ENCODE results near the gene ARID5A.

ARID5A gene

DNA sequence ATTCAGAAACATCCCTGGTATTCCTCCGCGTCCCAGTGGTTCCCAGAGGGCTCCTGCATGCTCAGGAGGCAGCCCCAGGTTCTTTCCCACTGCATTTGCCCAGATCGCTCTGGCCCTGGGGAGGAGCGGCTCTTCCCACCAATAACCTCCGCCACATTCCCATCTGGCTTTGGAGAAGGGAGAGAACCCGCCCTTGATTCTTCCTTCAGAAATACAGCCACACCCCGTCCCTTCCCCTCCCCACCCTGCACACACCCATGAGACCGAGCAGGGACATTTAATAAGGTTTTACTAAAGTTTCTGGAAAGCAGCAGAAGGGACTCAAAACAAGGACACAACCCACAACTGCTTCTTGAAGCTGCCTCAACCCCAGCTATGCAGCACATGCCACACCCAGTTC lies 21.9 kb downstream of the ARID5A start:
- DNase-seq: no peak

DNA sequence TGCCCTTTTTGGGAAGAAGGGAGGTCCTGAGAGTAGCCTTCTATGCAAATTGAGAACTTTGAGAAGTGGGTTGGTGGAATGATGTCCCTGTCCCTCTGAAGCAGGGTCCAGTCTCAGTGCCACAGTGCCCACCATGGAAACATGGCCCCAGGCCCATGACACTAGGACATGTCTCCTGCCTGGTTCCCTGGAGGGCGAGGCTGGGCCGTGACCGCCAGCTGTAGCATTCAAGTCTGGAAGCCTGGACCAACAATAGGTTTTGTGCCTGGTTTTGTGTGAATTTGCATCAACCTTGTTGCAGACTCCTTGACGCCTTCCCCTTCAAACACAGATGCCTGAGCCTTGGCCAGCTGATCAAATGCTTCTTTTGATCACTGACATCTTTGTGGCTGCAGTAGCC lies 27.5 kb downstream of the ARID5A start:
- DNase-seq: no peak

DNA sequence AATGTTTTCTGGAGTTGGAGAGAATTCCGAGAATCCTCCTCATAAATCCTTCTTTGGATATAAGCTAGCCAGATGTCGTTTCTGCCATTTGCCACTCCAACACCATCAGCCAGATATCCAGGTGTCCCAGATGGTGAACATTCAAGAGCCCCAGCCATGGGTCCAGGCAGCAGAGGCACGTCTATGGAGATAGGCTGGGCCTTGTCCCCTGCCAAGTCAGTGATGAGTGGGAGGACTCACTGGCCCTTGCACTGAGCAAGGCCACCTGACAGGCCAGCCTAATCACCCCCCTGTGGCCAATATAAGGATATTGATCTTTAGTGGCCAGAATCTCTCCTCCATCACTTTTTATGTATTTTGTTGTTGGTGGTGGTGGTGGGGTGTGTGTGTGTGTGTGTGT lies 28.0 kb downstream of the ARID5A start:
- no peak for DNase-seq

DNA sequence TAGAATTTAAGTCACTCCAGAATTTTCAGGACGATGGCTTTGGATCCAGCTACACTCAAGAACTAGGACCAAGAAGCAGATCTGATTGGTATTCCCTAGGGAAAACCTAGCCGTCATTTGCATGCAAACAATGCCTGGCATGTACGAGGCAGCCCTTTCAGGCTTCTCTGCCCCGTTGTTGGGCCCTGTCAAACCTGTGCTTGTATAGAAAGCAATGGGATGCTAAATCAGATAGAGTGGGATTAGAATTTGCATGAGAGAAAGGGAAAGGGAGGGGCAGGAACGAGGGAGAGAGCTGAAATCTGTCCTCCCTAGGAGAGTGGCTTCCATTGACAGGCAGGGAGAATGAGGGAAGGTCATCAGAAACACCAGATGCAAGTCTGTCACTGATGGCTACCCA lies 28.6 kb downstream of the ARID5A start:
- DNase-seq: no peak

DNA sequence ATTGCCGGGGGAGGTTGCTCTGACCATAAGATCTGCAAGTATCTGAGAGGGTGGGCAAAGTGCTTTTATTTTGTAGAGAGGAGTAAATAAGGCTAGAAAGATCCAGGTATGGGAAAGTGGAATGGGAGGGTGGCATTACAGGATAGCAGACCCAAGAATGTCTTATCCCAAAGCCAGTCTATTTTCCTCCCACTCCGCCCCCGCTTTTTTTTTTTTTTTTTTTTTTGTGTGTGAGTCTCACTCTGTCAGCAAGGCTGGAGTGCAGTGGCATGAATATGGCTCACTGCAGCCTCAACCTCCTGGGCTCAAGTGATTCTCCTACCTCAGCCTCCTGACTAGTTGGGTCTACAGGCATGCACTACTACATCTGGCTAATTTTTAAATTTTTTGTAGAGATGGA lies 31.5 kb downstream of the ARID5A start:
- no peak for DNase-seq

DNA sequence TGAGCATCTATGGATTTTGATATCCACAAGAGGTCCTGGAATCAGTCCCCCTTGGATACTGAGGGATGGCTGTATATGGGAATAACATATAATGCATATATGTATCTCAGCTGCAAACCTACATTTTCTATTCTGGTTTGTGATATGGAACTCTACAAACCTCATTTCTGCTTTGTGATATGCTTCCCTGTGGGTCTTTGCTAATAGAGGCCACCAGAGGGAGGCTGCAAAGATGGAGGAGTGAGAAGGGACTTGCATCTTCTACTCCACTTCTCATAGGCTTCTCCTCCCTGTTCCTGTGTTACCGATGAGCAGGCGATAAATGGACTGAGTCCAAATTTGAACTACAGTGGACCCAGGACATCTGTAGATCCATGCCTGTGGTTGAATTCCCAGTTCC lies 37.8 kb downstream of the ARID5A start:
- no peak for DNase-seq

DNA sequence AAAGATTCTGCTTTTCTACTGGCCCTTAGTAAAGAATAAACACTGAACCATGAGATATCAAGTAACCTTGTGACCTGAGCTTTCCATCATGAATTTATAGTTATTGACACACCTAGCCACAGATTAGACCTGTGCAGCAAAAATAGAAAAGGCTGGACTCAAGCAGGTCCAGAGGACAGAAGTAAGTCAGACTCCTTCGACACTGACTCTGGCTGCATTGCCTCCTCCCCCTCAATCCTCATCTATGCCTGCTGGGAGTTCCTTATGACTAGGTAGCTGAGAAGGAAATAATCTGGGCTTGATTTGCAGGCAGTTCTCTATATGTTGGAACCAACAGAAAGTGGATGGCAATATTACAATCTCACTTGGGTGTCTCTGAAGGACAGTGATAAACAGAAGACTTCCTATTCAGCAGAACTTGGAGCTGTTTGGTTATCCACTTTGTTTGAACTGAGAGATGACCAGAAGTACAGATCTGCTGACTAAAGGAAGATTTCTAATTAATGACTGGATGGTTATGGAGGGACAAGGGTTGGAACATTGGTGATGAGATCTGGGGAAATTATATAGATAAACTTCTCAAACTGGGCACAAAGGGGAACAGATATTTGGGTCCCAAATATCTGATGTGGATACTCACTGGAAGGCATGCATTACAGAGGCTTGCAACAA lies 39.4 kb downstream of the ARID5A start:
- no peak for DNase-seq

DNA sequence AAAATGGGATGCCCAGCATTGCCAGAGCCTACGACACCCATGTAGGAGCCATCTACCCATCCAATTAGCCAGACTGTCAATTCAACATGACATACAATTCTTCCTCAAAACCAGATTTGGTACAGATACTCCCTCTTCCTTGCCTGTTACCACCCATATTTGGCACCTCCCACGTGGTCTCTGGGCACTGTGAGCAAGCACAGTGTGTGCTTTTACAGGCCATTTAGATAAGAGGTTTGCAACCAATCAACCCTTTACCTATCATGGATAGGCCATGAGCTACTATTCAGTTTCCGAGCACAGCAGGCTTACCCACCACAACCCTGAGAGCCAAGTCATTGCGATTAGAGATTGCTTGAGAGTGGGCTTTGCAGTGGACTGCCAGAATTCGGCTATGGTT lies 40.9 kb downstream of the ARID5A start:
- DNase-seq: no peak

DNA sequence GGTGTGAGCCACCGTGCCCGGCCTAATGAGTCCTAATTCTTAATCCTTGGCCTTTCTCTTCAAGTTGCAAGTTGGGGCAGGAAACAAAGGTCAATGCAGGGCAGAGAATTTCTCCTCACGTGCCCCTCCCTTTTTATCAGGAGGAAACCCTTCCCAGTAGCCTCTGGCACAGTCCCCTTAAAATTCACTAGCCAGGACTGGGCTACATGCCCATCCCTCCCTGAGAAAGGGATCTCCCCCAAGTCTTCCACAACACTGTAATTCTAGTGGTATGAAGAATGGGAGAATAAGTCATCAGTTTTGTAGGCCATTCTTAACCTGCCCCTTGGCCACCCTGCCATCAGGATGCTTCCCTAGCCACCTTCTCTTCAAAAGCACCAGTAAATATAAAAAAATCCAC lies 42.2 kb downstream of the ARID5A start:
- DNase-seq: no peak

DNA sequence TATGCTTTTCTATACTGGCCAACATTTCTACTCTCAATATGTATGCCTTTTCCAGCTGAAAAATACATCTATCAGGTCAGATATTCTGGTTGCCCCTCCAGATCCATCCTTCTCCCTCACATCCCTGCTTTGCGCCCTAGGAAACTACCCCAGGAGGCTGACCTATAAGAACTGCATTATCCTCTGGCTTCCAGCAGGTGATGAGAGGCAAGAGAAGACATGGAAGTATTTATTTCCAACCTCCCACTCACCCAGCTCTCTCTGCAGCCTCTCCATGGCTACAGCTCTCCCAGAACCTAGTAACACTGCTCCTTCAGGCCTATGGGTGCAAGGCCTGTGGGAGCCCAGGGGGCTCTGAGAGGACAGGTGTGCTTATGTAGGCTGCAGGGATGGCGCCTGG lies 42.9 kb downstream of the ARID5A start:
- DNase-seq: no peak

DNA sequence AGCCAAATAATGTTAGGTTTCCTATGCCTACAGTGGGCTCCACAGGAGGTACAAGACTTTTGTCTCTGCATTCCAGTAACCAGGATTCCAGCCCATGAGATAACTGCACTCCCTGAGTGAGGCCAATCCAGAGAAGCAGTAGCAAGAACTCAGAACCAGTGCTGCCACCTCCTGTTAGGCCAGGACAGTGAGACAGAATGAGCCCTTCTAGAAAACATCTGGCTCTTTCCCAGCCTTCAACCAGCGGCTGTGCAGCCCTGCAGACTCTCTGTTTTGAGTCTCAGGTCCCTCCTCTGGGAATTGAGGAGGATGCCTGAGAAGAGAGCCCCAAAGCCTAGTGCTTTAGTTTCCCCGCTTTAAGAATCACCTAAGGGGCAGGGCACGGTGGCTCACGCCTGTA lies 44.2 kb downstream of the ARID5A start:
- no peak for DNase-seq

DNA sequence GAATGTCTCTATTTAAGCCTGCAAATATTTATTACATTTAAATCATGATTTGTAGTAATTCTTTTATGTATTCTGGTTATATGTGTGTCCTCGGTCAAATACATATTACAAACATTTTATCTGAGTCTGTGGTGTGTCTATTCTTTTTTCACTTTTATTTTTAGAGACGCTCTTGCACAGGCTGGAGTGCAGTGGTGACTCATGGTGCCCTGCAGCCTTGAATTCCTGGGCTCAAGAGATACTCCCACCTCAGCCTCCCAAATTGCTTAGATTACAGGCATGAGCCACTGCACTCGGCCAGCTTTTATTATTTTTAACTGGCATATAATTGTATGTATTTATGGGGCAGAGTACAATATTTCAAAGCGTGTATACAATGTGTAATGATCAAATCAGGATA lies 47.5 kb downstream of the ARID5A start:
- no peak for DNase-seq

DNA sequence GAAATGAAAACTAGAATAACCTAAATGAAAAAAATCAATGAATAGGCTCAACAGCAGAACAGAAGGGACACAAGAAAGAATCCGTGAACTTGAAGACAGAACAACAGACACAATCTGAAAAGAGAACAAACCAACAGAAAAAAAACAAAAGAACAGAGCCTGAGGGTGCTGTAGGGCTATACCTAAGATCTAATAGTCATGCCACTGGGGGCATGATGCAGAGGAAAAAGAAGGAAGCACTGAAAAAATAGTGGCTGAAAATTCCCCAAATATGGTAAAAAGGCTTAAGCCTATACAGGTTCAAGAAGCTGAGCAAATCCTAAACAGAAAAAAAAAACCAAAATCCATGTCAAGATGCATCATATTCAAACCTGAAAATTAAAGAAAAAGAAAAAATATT lies 51.3 kb downstream of the ARID5A start:
- no peak for DNase-seq

DNA sequence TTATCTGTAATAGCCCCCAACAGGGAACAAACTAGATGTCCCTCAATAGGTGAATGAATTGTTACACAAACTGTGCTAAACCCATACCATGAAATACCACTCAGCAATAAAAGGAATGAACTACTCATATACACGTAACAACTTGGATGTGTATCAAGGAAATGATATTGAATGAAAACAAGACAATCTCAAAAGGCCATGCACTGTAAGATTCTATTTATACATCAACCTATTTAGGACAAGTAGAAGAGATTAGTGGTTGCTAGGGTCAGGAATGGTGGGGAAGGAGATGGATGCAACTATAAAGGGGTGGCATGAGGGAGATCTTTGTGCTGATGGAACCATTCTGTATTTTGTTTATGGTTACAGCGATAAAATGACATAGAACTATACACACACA lies 54.5 kb downstream of the ARID5A start:
- no peak for DNase-seq

DNA sequence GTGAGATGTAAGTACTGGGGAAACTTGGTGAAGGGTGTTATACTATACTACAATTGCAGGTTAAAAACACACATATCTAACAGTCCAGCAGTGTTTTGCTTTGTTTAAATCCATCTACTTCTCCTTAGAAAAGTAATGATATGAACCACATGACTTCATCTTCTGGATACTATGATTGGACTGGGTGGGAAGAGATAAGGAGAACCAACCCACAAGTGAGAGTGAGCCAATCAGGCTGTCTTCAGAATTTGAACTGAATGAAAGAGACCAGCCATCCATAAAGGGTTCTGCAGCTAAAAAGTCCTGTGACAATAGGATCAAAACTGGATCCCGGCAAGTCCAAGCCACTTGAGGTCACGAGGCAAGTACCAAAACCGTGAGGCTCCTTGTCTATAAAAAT lies 54.9 kb downstream of the ARID5A start:
- no peak for DNase-seq

DNA sequence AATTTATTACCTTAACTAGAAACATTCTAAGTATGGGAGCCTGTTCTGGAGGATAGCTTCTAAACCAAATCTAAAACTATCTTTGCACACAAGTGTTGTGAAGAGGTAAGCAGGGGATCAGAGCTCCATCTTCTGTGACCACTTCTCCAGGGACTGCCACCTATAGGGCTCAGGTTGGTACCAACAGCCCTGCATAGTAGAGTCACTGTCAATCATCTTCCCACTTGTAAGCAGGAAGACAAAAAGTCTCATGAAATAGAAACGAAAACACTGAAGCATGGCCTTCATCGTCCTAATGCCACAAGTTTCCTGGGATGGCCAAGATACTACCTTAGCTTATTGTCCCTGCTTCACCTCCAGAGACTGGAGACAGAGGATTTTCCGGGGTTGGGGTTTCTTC lies 57.7 kb downstream of the ARID5A start:
- no peak for DNase-seq

DNA sequence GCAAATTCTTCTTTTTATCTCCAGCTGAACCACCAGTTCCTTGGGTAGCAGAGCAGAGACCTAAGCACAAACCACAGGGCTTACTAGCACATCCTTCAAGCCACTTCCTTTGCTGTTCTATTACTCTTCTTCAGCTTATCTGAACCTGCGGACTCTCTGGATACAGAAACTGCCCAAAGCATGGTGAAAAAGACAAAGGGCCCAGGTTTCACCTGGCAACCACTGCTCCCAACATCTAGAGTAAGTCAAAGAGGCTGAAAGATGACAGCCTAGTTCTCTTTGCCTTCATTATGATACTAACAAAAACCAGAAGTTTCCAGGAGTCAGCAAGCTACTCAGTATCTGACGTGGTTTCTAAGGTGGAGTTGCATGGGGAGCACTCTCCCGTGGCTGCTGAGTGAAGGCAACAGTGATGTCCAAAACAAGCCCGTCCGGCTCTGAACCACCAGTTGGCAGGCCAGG lies 58.2 kb downstream of the ARID5A start:
- peak; percentile 43 for DNase-seq

DNA sequence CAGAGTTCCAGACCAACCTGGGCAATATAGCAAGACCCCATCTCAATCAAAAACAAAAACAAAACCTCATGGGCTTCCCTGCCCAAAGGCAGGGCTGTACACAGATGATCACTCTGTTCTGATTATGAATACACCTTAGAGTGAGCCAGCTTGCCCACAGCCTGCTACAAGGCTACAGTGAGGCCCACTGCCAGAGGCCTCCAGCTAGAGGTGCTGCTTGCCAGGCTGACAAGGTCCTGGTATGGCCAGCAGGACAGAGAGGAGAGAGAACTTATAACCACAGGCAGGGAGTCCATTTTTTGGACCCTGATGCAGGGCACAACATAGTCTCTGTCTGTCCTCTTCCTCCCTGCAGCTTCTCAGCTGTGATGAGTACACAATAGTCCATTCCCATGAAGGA lies 60.0 kb downstream of the ARID5A start:
- DNase-seq: no peak

DNA sequence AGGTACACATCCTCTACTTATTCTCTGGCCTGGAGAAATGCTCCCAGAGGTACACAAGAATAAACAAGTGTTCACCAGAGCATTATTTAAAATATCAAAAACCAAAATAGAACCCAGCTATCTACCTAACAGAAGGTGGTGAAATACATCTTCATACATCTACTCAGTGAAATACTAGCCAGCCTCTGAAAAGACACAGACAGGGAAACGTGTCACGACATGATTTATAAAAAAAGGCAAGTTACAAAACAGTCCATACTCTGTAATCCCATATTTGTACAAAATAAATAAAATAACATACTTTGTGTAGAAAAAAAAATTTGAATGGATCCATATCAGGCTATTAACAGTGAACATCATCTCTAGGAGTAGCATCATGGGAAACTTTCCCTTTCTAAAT lies 63.4 kb downstream of the ARID5A start:
- no peak for DNase-seq

DNA sequence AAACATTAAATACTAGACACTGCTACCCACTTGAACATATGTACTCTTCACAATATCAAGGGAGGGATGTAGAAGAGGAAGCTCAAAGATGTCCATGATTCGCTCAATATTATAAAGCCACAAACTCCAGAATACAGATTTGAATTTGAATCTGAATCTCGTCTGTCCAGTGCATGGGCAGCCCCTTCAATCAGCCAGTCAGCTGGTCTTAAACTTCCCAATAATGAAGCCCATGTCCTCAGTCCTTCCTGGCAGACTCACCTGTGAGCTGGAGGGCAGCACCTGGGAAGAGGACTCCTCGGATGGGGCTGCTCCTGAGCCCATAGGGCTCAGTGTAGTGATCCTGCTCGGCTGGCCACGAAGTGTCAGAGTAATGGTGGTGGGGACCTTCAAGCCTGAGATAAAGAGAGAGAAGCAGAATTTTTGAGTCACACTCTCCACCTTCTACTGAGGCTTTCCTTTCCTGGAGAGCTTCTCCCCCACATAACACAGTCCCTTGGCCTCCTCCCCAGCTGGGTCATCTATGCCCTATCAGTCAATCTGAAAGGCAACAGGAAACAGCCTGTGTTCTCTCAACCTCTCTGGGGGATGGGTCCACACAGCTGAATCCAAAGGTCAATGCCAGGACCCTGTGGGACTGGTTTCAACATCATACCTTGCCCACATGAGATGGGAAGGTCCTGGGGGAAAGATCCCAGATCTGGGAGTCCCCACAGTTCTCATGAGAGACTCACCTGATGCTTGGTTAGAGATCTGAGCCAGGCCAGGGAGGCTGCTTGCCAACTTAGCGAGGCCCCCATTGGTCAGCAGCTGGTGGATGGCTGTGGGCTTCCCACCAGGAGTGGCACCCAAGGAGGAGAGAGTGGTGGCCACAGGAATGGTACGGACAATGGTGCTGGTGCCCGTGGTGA lies 65.1 kb downstream of the ARID5A start:
- DNase-seq: no peak
